HCT116 (cell line): ENCODE results near the gene TBC1D16. TPM values are rescaled to one million over a fixed set of nuclear protein-coding genes. Genes with fewer than 3 reads are reported as not detected.

Experiments used
- ATAC-seq: fragments of 200-7000 bp; cut with Tn5 transposase; 2 replicates; pipeline ENCODE4 v1.9.1; 2020; ENCODE audit warnings: mild to moderate bottlenecking, moderate library complexity
- BruUV-seq: library from RNA; stranded (reverse); fragments of 400-500 nt; replicated peaks from 2 replicates; lab custom pipeline; 2021; lab: Mats Ljungman, UMichigan
- CTCF ChIA-PET: fragments of 300-600 bp; sonication (Branson Sonifier 250); formaldehyde crosslinking; loops from one replicate; lab custom pipeline; 2021; ENCODE audit warnings: antibody characterized with exemption; lab: Charles Lee
- POLR2A ChIA-PET: fragments of 300-600, 350-600 bp; sonication (Branson Sonifier 250); formaldehyde crosslinking; loops from one replicate; lab custom pipeline; 2021; ENCODE audit warnings: antibody characterized with exemption; lab: Charles Lee
- RAD21 ChIA-PET, 2 experiments: fragments of 300-600 bp; sonication (Branson Sonifier 250); formaldehyde crosslinking; loops; one replicate each; lab custom pipeline; 2023; ENCODE audit warnings: low total read pairs in 2 of 2; ENCODE audit not compliant: uncharacterized antibody in 2 of 2, unreplicated experiment in 2 of 2, low non-redundant PET in 1 of 2; lab: Charles Lee
- DNase-seq: peaks from one replicate; pipeline ENCODE4 v3.0.0-alpha.2; 2010; ENCODE audit warnings: low read depth, low spot score
- H2AFZ ChIP-seq: fragments of 200-600 bp; shearing (Covaris generic), sonication (generic); 2 replicates; pipeline ENCODE4 v1.6.1; 2017; ENCODE audit warnings: low read depth, mixed run types, mixed read lengths, antibody characterized with exemption, low read length; ENCODE audit not compliant: poor library complexity, severe bottlenecking
- H3K27ac ChIP-seq: 2 replicates; pipeline ENCODE4 v1.5.1; 2012; ENCODE audit warnings: low read depth, low read length
- H3K27me3 ChIP-seq: fragments of 200-600 bp; sonication (generic); 2 replicates; pipeline ENCODE4 v1.6.1; 2016; ENCODE audit warnings: mixed run types, low read length, mixed read lengths; ENCODE audit not compliant: insufficient read depth
- H3K36me3 ChIP-seq, 2 experiments: fragments of 200-500 bp in 1 of 2; fragments of 200-600 bp in 1 of 2; sonication (Bioruptor generic) in 1 of 2; sonication (generic) in 1 of 2; 2 replicates each; pipeline versions ENCODE4 v1.5.1 to v1.6.1; 2014 to 2016; ENCODE audit warnings: low read length in 2 of 2, inconsistent platforms in 1 of 2, mixed read lengths in 1 of 2, mixed run types in 1 of 2; ENCODE audit not compliant: insufficient read depth in 2 of 2, control insufficient read depth in 1 of 2
- H3K4me1 ChIP-seq, 2 experiments: fragments of 200-600 bp in 1 of 2; sonication (generic) in 1 of 2; 2 replicates each; pipeline versions ENCODE4 v1.5.1 to v1.6.1; 2012 to 2017; ENCODE audit warnings: low read length in 2 of 2, inconsistent platforms in 1 of 2, mild to moderate bottlenecking in 1 of 2, mixed read lengths in 1 of 2, mixed run types in 1 of 2, moderate library complexity in 1 of 2; ENCODE audit not compliant: insufficient read depth in 2 of 2, control insufficient read depth in 1 of 2
- H3K4me2 ChIP-seq: fragments of 200-600 bp; sonication (generic); 2 replicates; pipeline ENCODE4 v1.6.1; 2017; ENCODE audit warnings: mixed run types, low read length, mixed read lengths
- H3K4me3 ChIP-seq, 2 experiments: fragments of 200-600 bp in 1 of 2; sonication (generic) in 1 of 2; replicated peaks in 1 of 2; 2 replicates each; pipeline ENCODE4 v1.5.1; 2011 to 2016; ENCODE audit warnings: low read length in 2 of 2, control low read depth in 1 of 2, low read depth in 1 of 2, mild to moderate bottlenecking in 1 of 2, mixed read lengths in 1 of 2, mixed run types in 1 of 2
- H3K79me2 ChIP-seq: fragments of 200-600 bp; sonication (generic); 2 replicates; pipeline ENCODE4 v1.6.1; 2017; ENCODE audit warnings: mild to moderate bottlenecking, mixed run types, low read length, moderate library complexity, mixed read lengths; ENCODE audit not compliant: insufficient read depth
- H3K9ac ChIP-seq: fragments of 200-600 bp; sonication (generic); 2 replicates; pipeline ENCODE4 v1.6.1; 2016; ENCODE audit warnings: low read length, mixed read lengths
- H3K9me2 ChIP-seq: fragments of 200-600 bp; sonication (generic), shearing (Covaris generic); 2 replicates; pipeline ENCODE4 v1.6.1; 2017; ENCODE audit warnings: mixed run types, mild to moderate bottlenecking, moderate library complexity; ENCODE audit not compliant: insufficient read depth
- H3K9me3 ChIP-seq, 2 experiments: fragments of 200-500 bp in 1 of 2; fragments of 200-600 bp in 1 of 2; sonication (Bioruptor generic) in 1 of 2; sonication (generic) in 1 of 2; 2 replicates each; pipeline ENCODE4 v1.6.1; 2014 to 2017; ENCODE audit warnings: low read length in 2 of 2, mixed read lengths in 2 of 2, inconsistent platforms in 1 of 2, low read depth in 1 of 2, mild to moderate bottlenecking in 1 of 2, mixed run types in 1 of 2, moderate library complexity in 1 of 2; ENCODE audit not compliant: control insufficient read depth in 1 of 2, insufficient read depth in 1 of 2
- H4K20me1 ChIP-seq: fragments of 200-600 bp; sonication (generic), shearing (Covaris generic); 2 replicates; pipeline ENCODE4 v1.6.1; 2017; ENCODE audit warnings: mixed run types, mild to moderate bottlenecking, moderate library complexity; ENCODE audit not compliant: insufficient read depth
- CBX3 ChIP-seq: IDR thresholded peaks from 2 replicates; pipeline ENCODE4 v1.6.1; 2012; ENCODE audit warnings: low read depth
- EGR1 ChIP-seq: IDR thresholded peaks from 2 replicates; pipeline ENCODE4 v1.6.1; 2012; ENCODE audit warnings: low read depth
- ELF1 ChIP-seq: IDR thresholded peaks from 2 replicates; pipeline ENCODE4 v1.6.1; 2012; ENCODE audit warnings: low read depth, borderline replicate concordance
- EZH2 ChIP-seq: fragments of 200-600 bp; sonication (generic); IDR thresholded peaks from 2 replicates; pipeline ENCODE4 v1.6.1; 2017; ENCODE audit warnings: antibody characterized with exemption, mixed run types
- EZH2phosphoT487 ChIP-seq: fragments of 200-600 bp; IDR thresholded peaks from 2 replicates; pipeline ENCODE4 v1.6.1; 2018; ENCODE audit warnings: antibody characterized with exemption, borderline replicate concordance
- FOSL1 ChIP-seq: IDR thresholded peaks from 2 replicates; pipeline ENCODE4 v1.6.1; 2012; ENCODE audit warnings: low read depth
- JUND ChIP-seq: IDR thresholded peaks from 2 replicates; pipeline ENCODE4 v1.6.1; 2012
- POLR2A ChIP-seq: IDR thresholded peaks from 2 replicates; pipeline ENCODE4 v1.7.0; 2011; ENCODE audit warnings: borderline replicate concordance; ENCODE audit not compliant: insufficient read depth, insufficient read length; ENCODE audit errors: extremely low read depth
- POLR2AphosphoS5 ChIP-seq: IDR thresholded peaks from 2 replicates; pipeline ENCODE4 v1.6.1; 2011; ENCODE audit warnings: mild to moderate bottlenecking, low read depth, low read length, moderate library complexity
- SIN3A ChIP-seq: IDR thresholded peaks from 2 replicates; pipeline ENCODE4 v1.6.1; 2012; ENCODE audit warnings: low read depth
- SP1 ChIP-seq: IDR thresholded peaks from 2 replicates; pipeline ENCODE4 v1.6.1; 2012; ENCODE audit warnings: low read depth
- SRF ChIP-seq: IDR thresholded peaks from 2 replicates; pipeline ENCODE4 v1.6.1; 2012; ENCODE audit warnings: low read depth
- TCF7L2 ChIP-seq: IDR thresholded peaks from 2 replicates; pipeline ENCODE4 v1.7.0; 2011; ENCODE audit warnings: borderline replicate concordance, inconsistent platforms; ENCODE audit not compliant: insufficient read depth, insufficient read length; ENCODE audit errors: extremely low read depth
- YY1 ChIP-seq: IDR thresholded peaks from 2 replicates; pipeline ENCODE4 v1.6.1; 2011; ENCODE audit warnings: low read length, low read depth, moderate library complexity, mild to moderate bottlenecking; ENCODE audit not compliant: insufficient replicate concordance; ENCODE audit errors: extremely low read depth
- ZFX ChIP-seq: fragments of 450-650 bp; IDR thresholded peaks from 2 replicates; pipeline ENCODE4 v1.6.1; 2017
- ZNF274 ChIP-seq: fragments of 200-500 bp; sonication (Bioruptor generic); IDR thresholded peaks from 2 replicates; pipeline ENCODE4 v1.6.1; 2014; ENCODE audit warnings: mild to moderate bottlenecking, low read depth, low read length, inconsistent platforms
- intact Hi-C: fragments of 100-400 bp; cut with micrococcal nuclease; formaldehyde crosslinking; loops from 2 replicates; pipeline ENCODE4 v1.10.0; 2022
- total RNA-seq: library from RNA; stranded (reverse); gene quantifications from one replicate; pipeline ENCODE4 v1.2.1, GENCODE V29; 2021; ENCODE audit not compliant: unreplicated experiment
- TF ChIP-seq, protein P1 (sequence below): IDR thresholded peaks from 2 replicates; pipeline ENCODE4 v1.6.1; 2011; ENCODE audit warnings: mild to moderate bottlenecking, low read length, moderate library complexity; ENCODE audit not compliant: insufficient replicate concordance; ENCODE audit errors: extremely low read depth
- TF ChIP-seq, protein P2 (sequence below): IDR thresholded peaks from 2 replicates; pipeline ENCODE4 v1.6.1; 2012
- TF ChIP-seq, protein P3 (sequence below): IDR thresholded peaks from 2 replicates; pipeline ENCODE4 v1.6.1; 2012
- TF ChIP-seq, protein P4 (sequence below): IDR thresholded peaks from 2 replicates; pipeline ENCODE4 v1.6.1; 2012; ENCODE audit warnings: low read depth

Gene TBC1D16
- total RNA-seq, 1 experiment from 2014 or later, result 31.1 TPM

DNA sequence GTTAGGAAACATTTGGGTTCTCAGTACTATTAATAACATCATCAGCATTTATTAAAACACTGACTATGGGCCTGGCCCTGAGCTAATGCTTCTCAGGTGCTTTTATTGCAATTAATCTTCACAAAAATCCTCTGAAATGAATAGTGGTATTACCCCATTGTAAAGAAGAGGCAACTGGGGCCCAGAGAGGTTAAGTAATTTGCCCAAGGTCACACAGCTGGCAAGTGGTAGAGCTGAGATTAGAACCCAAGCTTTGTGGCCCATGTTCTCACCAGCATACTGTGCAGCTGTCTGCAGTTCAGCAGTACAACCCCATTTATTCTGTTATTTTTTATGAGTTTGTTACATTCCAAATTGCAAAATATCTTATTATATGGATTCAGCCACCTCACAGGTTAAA lies 82.3 kb downstream of the TBC1D16 start:
- H3K9me3 ChIP-seq, result no peaks in the 10 kb centered on the region
- H3K27ac ChIP-seq, result no peak overlapping the region
- no peaks in the 10 kb centered on the region for H3K27me3 ChIP-seq
- TF ChIP-seq FOSL1 (no peak), JUND (no peak), YY1 (no peak), SP1 (no peak), TCF7L2 (no peak), EZH2phosphoT487 (no peak), POLR2A (no peak), ELF1 (no peak), ZFX (no peak), EZH2 (no peak), SRF (no peak), CBX3 (no peak), POLR2AphosphoS5 (no peak), ZNF274 (no peak), EGR1 (no peak), SIN3A (no peak)
- TF ChIP-seq, protein P1, sequence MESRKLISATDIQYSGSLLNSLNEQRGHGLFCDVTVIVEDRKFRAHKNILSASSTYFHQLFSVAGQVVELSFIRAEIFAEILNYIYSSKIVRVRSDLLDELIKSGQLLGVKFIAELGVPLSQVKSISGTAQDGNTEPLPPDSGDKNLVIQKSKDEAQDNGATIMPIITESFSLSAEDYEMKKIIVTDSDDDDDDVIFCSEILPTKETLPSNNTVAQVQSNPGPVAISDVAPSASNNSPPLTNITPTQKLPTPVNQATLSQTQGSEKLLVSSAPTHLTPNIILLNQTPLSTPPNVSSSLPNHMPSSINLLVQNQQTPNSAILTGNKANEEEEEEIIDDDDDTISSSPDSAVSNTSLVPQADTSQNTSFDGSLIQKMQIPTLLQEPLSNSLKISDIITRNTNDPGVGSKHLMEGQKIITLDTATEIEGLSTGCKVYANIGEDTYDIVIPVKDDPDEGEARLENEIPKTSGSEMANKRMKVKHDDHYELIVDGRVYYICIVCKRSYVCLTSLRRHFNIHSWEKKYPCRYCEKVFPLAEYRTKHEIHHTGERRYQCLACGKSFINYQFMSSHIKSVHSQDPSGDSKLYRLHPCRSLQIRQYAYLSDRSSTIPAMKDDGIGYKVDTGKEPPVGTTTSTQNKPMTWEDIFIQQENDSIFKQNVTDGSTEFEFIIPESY, result no peak
- TF ChIP-seq, protein P2, sequence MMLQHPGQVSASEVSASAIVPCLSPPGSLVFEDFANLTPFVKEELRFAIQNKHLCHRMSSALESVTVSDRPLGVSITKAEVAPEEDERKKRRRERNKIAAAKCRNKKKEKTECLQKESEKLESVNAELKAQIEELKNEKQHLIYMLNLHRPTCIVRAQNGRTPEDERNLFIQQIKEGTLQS, result no peak
- TF ChIP-seq, protein P3, sequence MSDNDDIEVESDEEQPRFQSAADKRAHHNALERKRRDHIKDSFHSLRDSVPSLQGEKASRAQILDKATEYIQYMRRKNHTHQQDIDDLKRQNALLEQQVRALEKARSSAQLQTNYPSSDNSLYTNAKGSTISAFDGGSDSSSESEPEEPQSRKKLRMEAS, result no peak
- TF ChIP-seq, protein P4, sequence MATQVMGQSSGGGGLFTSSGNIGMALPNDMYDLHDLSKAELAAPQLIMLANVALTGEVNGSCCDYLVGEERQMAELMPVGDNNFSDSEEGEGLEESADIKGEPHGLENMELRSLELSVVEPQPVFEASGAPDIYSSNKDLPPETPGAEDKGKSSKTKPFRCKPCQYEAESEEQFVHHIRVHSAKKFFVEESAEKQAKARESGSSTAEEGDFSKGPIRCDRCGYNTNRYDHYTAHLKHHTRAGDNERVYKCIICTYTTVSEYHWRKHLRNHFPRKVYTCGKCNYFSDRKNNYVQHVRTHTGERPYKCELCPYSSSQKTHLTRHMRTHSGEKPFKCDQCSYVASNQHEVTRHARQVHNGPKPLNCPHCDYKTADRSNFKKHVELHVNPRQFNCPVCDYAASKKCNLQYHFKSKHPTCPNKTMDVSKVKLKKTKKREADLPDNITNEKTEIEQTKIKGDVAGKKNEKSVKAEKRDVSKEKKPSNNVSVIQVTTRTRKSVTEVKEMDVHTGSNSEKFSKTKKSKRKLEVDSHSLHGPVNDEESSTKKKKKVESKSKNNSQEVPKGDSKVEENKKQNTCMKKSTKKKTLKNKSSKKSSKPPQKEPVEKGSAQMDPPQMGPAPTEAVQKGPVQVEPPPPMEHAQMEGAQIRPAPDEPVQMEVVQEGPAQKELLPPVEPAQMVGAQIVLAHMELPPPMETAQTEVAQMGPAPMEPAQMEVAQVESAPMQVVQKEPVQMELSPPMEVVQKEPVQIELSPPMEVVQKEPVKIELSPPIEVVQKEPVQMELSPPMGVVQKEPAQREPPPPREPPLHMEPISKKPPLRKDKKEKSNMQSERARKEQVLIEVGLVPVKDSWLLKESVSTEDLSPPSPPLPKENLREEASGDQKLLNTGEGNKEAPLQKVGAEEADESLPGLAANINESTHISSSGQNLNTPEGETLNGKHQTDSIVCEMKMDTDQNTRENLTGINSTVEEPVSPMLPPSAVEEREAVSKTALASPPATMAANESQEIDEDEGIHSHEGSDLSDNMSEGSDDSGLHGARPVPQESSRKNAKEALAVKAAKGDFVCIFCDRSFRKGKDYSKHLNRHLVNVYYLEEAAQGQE, result no peak
- H3K9ac ChIP-seq, result no peak overlapping the region
- H3K4me1 ChIP-seq, result no peaks in the 10 kb centered on the region
- no peak overlapping the region for H3K4me3 ChIP-seq
- ChIA-PET POLR2A (no interaction called here), RAD21 (no interaction called here), CTCF (interaction anchor here (1.2 kb wide), 1 partner anchor 17 kb away, joined by 3 read pairs; no protein-coding TSS in a partner anchor)
- BruUV-seq, result no TSS peak
- H2AFZ ChIP-seq, result no peak overlapping the region
- no peaks in the 10 kb centered on the region for H3K9me2 ChIP-seq
- intact Hi-C loops, result no loop called here
- no peaks in the 10 kb centered on the region for H3K36me3 ChIP-seq
- no peak overlapping the region for H3K4me2 ChIP-seq
- ATAC-seq (no peak), DNase-seq (no peak)
- H4K20me1 ChIP-seq, result no peaks in the 10 kb centered on the region
- H3K79me2 ChIP-seq, result no peaks in the 10 kb centered on the region
